ENCODE data around the gene CD52.

DNA sequence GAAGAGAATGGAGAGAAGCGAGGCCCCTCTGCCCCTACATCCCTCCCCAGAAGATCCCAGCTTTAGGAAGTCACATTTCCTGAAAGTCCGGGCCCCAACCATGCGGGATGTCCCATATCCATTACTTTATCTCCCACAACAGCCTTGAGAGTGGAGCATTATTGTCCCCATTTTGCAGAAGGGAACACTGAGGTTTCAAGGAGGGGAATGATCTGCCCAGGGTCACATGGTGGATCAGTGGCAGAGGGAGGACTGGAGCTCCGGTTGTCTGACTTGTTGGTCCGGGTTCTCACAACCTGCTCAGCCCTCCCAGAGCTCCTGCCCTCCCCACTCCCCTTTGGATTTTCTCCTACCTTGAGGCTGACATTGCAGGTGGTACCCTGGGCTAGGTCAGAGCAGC, 38.3 kb downstream of the CD52 start:
- TF ChIP-seq, protein P1, sequence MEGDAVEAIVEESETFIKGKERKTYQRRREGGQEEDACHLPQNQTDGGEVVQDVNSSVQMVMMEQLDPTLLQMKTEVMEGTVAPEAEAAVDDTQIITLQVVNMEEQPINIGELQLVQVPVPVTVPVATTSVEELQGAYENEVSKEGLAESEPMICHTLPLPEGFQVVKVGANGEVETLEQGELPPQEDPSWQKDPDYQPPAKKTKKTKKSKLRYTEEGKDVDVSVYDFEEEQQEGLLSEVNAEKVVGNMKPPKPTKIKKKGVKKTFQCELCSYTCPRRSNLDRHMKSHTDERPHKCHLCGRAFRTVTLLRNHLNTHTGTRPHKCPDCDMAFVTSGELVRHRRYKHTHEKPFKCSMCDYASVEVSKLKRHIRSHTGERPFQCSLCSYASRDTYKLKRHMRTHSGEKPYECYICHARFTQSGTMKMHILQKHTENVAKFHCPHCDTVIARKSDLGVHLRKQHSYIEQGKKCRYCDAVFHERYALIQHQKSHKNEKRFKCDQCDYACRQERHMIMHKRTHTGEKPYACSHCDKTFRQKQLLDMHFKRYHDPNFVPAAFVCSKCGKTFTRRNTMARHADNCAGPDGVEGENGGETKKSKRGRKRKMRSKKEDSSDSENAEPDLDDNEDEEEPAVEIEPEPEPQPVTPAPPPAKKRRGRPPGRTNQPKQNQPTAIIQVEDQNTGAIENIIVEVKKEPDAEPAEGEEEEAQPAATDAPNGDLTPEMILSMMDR (IDR thresholded peaks at IDR 0.05): no peak
- no peak for TF ChIP-seq POLR2A (IDR thresholded peaks at IDR 0.05)
